Mesenteric fat pad (tissue), 1 donor: ENCODE measurements around the gene MRPL21. TPM values are rescaled to one million over a fixed set of nuclear protein-coding genes. Genes with fewer than 3 reads are reported as not detected.

Experiments
- DNase-seq: peaks from one replicate; pipeline ENCODE4 v3.0.0-alpha.2; 2020; ENCODE audit warnings: low spot score
- total RNA-seq: library from RNA; stranded (reverse); fragmentation: NEBNext Ultra II Directional; extraction: Animal tissue kit (Norgen Biotek cat#: 25700); gene quantifications from one replicate; pipeline ENCODE4 v1.2.1, GENCODE V29; 2021
- donor health status: DM: yes; HTN: yes; CAD: no.

The MRPL21 gene
- total RNA-seq, 1 donor from 2014 or later = 41.9 TPM

DNA sequence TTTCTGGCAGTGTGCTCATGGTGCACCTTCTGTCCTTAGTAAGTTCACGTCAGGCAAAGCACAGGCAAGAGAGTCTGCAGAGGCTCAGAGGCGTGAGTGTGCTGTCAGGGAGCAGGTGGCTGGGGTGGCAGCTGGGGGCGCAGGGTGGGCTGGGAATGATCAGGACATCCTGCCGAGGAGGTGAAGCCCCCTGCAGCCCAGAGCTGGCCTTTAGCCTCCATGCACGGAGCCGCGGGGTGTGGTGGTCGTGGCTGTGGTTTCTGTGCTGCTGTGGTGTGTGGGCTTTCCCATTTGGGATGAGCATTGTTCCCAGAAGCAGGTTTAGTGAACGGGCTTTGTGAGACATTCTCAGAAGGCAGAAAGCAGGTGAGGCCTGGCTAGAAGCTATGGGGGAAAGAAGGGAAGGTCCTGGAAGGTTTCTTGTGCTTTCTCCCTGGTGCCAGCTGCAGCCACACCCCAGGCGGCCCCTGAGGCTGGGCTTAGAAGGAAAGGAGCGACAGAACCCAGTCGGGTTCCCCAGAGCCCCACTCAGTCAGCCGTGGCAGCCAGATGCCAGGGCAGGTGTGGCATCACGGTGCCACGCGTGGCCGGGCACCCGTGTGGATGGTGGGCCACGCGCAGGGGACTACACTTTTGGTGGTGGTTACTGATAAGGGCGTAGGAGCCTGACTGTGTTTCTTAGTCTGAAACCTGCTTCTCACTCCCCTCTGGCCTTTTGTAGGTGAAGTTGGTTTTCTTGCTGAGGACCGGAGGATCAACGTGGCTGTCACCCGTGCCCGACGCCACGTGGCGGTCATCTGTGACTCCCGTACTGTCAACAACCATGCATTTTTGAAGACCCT lies 32.1 kb upstream of the MRPL21 start:
- no peak for DNase-seq

- DNase-seq = no peak
These were observed 31.4 kb upstream of the MRPL21 start for GRCh38 chr11:68935066-68935465.

DNA sequence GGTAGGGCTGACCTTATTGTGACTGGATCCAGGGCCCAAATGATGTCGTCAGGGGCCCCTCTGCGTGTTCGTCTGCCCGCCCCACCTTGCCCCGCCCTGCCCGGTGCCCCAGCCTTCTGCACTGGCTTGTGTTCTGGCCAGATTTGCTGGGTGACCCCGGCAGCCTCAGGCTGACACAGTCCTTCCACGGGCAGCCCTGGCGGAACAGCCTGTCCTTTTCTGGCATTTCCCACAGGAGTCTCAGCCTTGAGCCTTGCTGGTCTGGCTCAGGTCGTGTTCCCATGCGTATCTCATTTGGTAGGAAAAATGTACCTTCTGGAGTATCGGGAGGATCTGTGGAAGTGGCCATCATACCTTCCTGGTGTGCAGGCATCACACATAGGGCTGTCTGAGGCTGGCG lies 31.0 kb upstream of the MRPL21 start:
- no peak for DNase-seq

DNA sequence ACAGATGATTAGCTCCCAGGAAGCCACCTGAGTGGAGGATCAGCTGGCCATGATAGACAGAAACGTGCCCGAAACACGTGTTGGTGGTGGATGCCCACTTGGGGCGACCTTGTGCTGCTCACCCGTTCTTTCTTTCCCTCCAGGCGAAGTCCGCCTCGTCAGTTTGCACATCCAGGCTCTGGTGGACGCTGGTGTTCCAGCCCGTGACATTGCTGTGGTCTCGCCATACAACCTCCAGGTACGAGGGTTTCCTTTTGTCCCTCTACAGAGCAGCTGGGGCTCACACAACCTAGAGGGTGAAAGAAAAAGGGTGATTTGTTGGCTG lies 30.7 kb upstream of the MRPL21 start:
- DNase-seq = no peak

DNA sequence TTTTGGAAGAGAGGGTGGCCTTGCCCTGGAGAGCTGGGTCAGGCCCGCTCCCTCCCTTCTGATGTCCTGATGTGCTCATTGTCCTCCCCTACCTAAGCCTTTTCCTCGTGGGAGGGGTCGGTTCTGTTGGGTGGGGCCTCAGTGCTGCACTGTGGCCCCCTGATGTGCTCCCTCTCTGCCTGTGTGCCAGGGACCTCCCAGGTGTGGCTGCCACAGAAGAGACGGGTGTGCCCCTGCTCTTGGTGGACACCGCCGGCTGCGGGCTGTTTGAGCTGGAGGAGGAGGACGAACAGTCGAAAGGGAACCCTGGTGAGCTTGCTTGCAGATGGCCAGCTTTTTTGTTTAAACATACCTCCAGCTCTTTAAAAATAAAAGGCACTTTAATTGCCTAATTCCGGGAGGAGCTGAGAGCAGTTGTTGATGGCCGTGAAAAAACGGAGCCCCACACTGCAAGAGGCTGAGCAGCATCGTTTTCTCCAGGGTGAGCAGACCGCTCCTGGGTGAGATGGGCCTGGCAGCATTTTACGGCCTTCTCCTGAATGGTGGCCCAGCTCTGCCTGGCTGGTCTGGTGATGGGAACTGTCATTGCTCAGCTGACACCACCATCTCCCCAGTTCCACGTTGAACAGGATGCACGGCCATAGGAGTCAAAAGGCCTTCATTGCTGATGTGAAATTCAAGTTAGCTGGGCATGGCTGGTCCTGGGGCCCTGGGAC lies 30.1 kb upstream of the MRPL21 start:
- DNase-seq = no peak

DNA sequence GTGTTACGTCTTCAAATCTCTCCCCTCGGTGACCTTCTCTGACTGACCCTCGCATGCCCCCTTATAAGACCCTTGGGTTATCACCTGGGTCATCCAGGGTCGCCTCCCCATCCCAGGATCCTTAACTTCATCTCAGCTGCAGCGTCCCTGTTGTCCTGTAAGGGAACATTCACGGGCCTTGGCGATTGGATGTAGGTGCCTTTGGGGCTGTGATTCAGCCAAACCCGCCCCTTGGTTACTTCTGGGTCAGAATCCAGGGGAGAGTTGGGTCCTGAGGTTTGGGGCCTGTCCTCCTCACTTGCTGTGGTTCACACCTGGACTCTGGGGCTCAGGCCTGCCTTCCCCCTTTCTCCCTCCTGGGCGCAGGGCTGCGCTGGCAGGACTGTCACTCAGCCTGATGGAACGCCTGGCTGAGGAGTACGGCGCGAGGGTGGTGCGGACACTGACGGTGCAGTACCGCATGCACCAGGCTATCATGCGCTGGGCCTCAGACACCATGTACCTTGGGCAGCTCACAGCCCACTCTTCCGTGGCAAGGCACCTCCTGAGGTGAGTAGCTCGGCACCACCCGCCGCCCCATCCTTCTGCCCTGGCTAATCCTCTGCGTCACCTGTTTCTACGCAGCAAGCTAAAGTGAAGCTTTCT lies 29.4 kb upstream of the MRPL21 start:
- no peak for DNase-seq

- no peak for DNase-seq
These were observed 28.7 kb upstream of the MRPL21 start for GRCh38 chr11:68932358-68932757.

DNA sequence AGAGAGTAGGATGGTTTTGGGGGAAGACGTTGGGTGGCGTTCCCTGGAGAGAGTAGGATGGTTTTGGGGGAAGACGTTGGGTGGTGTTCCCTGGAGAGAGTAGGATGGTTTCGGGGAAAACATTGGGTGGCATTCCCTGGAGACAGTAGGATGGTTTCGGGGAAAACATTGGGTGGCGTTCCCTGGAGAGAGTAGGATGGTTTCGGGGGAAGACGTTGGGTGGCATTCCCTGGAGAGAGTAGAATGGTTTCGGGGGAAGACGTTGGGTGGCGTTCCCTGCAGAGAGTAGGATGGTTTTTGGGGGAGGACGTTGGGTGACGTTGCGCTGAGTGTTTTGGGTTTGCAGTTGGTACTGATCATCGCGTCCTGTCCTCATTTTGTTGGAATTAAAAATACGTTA lies 28.3 kb upstream of the MRPL21 start:
- no peak for DNase-seq

- DNase-seq = no peak
These were observed 27.6 kb upstream of the MRPL21 start for GRCh38 chr11:68930991-68931855.

DNA sequence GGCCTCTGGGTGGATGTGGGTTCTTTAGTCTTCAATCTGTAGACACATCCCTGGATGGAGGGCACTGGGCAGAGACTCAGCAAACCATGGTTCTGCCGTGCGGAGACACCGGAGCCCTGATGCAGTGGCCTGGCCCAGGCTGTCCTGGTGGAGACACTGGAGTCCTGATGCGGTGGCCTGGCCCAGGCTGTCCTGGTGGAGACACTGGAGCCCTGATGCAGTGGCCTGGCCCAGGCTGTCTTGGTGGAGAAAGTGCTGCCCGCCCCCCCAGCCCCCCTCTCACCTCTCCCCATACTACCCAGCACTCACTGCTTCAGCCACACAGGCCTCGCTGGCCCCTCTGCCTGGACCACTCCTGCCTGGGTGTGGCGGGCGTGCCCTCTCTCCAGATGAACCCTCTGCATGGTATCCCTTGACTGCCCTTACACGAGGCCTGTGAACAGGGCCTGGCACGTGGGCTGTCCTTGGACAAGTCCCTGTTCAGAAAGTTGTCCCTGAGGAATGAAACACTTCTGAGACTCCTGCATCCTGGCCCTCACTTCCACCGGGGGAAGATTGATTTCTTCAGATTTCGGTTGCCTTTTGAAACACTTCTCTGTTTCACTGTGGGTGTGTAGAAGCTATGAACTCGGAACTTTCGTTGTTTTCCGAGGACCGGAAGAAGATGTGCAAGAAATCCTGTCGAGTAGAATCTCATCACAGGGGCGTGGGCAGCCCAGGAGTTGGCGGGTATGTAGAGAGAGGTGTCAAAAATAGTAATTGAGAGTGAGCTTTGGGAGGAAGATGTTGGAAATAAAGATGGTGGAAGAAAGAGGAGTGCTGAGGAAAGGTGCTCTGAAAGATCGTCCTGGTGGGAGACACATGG lies 26.3 kb upstream of the MRPL21 start:
- DNase-seq = no peak

DNA sequence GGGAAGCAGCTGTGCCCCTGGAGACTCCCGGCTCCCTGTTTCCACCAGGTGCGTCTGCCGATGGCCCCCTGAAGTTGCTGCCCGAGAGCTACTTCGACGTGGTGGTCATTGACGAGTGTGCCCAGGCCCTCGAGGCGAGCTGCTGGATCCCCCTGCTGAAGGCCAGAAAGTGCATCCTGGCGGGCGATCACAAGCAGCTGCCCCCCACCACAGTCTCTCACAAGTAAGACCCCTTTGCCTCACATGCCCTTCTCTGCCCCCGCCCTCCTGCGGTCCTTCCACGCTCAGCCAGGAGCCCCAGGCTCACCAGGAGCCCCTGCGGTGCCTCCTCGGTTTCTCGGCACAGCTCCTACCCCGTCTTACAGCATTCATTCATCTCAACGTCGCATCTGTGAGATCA lies 25.5 kb upstream of the MRPL21 start:
- no peak for DNase-seq

GRCh38 chr11:68928136-68928880 lies 24.7 kb upstream of the MRPL21 start:
- DNase-seq = no peak

DNA sequence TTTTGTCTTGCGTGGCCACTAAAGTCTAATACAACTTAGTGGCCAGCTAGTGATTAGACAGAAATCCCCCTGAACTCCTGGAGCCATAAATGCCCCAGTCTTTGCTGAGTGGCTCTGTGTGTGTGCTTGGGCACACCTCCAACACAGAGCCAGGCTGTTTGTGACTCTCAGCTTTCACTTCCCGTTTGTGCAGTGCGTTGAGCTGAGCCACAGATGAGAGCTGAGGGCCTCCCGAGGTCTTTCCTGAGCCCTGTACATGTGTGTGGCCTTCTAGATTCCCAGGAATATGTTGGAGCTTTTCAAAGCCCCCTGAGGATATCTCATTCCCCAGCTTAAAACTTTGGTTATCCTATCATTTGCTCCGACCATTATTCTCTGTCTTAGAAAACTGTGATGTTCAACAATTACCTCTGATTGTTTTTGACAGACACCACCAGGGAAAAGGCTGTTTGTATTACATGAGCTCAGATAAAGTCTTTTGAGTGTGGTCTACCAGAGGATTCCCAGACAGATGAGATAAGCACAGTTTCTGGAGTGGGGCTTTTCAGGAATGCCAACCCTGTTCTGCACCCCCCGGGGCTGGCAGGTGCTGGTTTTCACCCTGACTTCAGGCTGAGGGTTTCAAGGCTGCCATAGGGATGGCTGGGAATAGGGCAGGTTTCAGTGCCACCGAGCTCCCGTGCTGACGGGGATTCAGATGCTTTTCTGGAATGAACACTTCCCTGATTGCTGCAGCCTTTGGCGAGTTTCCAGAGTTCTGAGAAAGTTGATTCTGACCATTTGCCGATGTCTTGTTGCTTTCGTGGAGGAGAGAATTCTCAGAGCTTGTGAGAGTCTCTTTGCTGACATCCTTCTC lies 23.9 kb upstream of the MRPL21 start:
- no peak for DNase-seq

- DNase-seq = no peak
These were observed 22.0 kb upstream of the MRPL21 start for GRCh38 chr11:68925611-68926010.

- DNase-seq = no peak
These were observed 20.7 kb upstream of the MRPL21 start for GRCh38 chr11:68924073-68924925.

DNA sequence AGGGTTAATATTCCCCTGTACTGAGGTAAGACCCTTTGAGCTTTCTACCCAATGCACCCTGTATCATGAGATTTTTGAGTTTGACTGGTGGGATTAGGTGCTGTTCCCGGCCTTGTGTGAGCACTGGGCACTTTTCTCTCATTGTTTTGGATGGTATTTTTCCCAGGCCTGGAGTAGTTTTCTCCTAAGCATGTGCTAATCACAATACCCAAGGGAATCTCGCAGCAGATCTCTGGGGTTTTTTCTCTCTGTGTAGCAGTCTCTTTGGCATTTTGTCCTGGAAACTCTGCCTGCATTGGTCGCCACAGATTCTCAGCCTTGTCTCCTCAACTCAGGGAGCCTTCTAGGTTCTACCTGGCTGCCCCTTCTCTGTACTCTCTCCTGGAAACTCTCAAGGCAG lies 20.0 kb upstream of the MRPL21 start:
- DNase-seq = no peak

DNA sequence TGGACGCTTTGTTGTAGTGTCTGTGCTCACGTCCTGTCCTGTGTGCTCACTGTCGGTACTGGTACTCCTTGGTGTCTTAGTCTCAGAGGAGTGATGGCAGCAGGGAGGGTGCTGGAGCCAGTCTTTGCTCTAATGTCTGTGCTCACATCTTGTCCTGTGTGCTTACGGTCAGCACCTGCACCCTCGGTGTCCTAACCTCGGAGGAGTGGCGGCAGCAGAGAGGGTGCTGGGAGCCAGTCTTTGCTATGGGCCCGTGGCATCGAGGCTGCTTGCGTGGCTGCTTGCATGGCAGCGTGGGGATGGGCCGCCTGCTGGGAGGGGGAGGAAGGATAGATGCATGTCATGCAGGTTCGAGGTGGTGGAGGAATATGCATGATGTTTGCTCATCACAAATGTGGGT lies 12.8 kb upstream of the MRPL21 start:
- no peak for DNase-seq

DNA sequence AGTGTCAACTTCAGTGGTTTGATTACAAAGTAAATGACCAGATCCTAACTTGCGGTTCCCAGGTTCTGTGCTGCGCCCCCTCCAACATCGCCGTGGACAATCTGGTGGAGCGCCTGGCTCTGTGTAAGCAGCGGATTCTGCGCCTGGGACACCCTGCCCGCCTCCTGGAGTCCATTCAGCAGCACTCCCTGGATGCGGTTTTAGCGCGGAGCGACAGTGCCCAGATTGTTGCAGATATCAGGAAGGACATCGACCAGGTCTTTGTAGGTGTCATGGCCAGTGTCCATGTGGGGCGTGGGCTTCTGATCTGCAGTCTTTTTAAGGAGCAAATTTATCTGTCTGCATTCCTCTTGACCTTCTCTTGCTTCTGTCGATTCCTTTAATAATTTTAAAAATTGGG lies 11.1 kb upstream of the MRPL21 start:
- DNase-seq = no peak
